ENCODE results near the gene VWC2. TPM values are rescaled to one million over a fixed set of nuclear protein-coding genes. Genes with fewer than 3 reads are reported as not detected.

VWC2 gene
- total and polyA plus RNA-seq, 3 experiments from 2014 or later: not detected

DNA sequence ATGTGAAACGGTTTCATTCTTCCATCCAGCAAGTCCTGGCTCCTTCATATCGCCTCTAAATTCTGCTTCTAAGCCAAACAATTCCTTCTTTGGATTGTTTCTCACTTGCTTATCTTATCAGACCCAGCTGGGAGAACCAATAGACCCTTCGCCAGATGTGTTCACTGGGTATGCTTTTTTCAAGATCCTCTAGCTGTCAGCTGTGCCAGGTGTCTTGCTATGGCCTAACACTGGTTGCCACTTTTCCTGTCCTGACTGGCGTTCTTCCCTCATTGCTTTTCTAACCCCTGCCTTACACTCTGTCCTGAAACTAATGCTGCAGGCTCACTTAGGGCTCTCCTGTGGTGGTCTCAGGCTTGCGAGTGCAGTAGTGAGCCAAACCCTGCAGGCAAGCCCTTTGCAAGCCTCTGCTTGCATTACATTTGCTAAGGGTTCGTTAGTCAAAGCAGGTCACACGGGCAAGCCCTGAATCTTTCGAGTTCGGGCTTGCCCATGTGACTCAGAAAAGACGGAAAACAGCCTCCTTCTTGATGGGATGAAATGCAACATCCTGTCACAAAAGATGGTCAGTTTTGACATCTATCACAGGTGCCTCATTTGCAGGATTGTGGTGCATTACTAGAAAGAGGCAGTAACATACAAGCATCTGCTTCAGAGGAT is 92.8 kb downstream of the VWC2 start:
- no peaks in the 10 kb centered on the region for H3K9me3 ChIP-seq (ENCODE audit: low read length)
- no peaks in the 10 kb centered on the region for H3K36me3 ChIP-seq (ENCODE audit: insufficient read depth, low read length)
- ChIA-PET CTCF (no interaction called here), POLR2A (no interaction called here)
- Mint-ChIP-seq H3K4me3 (no peak overlapping the region), H3K27ac (no peak overlapping the region), H3K4me1 (no peaks in the 10 kb centered on the region), H3K27me3 (peaks cover 1 to 4% of the 10 kb centered on the region in 2 donors), H3K36me3 (no peaks in the 10 kb centered on the region), H3K9me3 (peaks cover 0 to 4% (median 1%) of the 10 kb centered on the region in 5 donors)
- no peaks in the 10 kb centered on the region for H3K27me3 ChIP-seq (ENCODE audit: insufficient read depth, low read length, poor library complexity, severe bottlenecking)
- DNase-seq: no peak
- no peak overlapping the region for H3K4me3 ChIP-seq (ENCODE audit: low read length)
- no peaks in the 10 kb centered on the region for H3K4me1 ChIP-seq (ENCODE audit: insufficient read depth, low read length)
- H3K27ac ChIP-seq (ENCODE audit: low read depth, low read length): no peak overlapping the region

DNA sequence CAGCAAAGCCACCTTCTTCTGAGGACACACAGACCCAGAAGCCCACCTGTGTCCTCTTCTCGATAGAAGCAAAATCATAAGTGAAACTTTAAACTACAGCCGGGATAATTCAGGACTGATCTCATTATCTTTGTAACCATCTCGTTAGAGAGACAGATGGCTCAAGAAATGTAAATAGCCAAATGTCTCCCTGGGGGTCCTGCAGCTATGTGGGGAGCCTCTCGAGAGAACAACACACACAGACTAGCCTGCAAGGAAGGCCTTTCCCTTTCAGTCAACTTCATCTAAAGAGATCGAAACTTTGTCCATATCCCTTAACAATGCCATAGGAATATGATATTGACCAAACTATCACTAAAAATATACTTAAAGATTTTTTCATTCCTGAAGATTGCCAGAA is 93.5 kb downstream of the VWC2 start:
- no peak for DNase-seq
- Histone ChIP-seq H3K27me3 (ENCODE audit: insufficient read depth, low read length, poor library complexity, severe bottlenecking) (no peaks in the 10 kb centered on the region), H3K4me3 (ENCODE audit: low read length) (no peak overlapping the region), H3K4me1 (ENCODE audit: insufficient read depth, low read length) (no peaks in the 10 kb centered on the region), H3K36me3 (ENCODE audit: insufficient read depth, low read length) (no peaks in the 10 kb centered on the region), H3K27ac (ENCODE audit: low read depth, low read length) (no peak overlapping the region), H3K9me3 (ENCODE audit: low read length) (no peaks in the 10 kb centered on the region)
- H3K27me3 Mint-ChIP-seq: peaks cover 1 to 4% of the 10 kb centered on the region in 2 donors
- POLR2A ChIA-PET: no interaction called here
- peaks cover 0 to 4% (median 1%) of the 10 kb centered on the region in 5 donors for H3K9me3 Mint-ChIP-seq
- no peak overlapping the region for H3K27ac Mint-ChIP-seq
- H3K4me3 Mint-ChIP-seq: no peak overlapping the region
- H3K4me1 Mint-ChIP-seq: no peaks in the 10 kb centered on the region
- no peaks in the 10 kb centered on the region for H3K36me3 Mint-ChIP-seq
- CTCF ChIA-PET: no interaction called here

DNA sequence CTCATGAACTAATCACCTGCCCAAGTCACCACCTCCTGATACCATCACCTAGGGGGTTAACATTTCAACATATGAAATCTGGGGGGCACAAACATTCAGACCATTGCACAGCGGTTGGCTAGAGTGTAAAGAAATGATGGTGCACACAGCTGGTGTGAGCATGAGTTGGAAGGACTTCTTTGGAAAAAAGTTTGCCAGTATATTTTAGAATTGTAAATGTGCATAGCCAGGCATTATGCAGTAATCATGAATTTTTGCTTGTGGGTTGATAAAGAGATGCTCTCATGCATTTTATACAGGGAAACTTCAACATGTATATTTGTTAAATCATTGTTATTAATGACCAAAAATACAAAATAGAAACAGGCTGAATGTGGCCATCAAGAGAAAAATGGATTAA is 100.0 kb downstream of the VWC2 start:
- Mint-ChIP-seq H3K4me1 (no peaks in the 10 kb centered on the region), H3K27ac (no peak overlapping the region), H3K9me3 (peaks cover 0 to 2% (median 0%) of the 10 kb centered on the region in 5 donors)

DNA sequence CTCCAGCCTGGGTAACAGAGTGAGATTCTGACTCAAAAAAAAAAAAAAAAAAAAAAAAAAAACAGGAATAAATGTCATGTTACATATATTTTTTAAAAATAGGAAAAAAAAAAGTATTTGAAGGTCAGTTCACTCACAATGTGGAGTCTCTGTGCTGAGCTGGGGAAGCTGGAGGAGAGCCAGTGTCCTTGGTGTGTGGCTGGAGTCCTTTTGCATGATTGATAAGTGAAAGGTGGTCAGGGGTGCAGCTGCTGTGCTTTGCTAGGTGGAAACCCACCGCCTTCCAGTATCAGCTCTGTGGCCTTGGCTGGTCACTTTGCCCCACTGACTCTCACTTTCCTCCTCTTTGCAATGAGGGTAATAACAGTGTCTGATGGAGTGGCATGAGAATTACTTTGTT is 101.9 kb downstream of the VWC2 start:
- ChIA-PET CTCF (no interaction called here), POLR2A (no interaction called here)
- Mint-ChIP-seq H3K36me3 (no peaks in the 10 kb centered on the region), H3K4me1 (no peaks in the 10 kb centered on the region), H3K9me3 (no peaks in the 10 kb centered on the region), H3K27me3 (no peaks in the 10 kb centered on the region), H3K4me3 (no peak overlapping the region), H3K27ac (no peak overlapping the region)
- no peaks in the 10 kb centered on the region for H3K27me3 ChIP-seq (ENCODE audit: insufficient read depth, low read length, poor library complexity, severe bottlenecking)
- no peak overlapping the region for H3K4me3 ChIP-seq (ENCODE audit: low read length)
- no peak for DNase-seq
- no peak overlapping the region for H3K27ac ChIP-seq (ENCODE audit: low read depth, low read length)
- H3K4me1 ChIP-seq (ENCODE audit: insufficient read depth, low read length): no peaks in the 10 kb centered on the region
- no peaks in the 10 kb centered on the region for H3K36me3 ChIP-seq (ENCODE audit: insufficient read depth, low read length)
- no peaks in the 10 kb centered on the region for H3K9me3 ChIP-seq (ENCODE audit: low read length)

More for the DNA sequence above, 100.0 kb downstream of the VWC2 start:
- Histone ChIP-seq H3K4me1 (ENCODE audit: insufficient read depth, low read length) (no peaks in the 10 kb centered on the region), H3K9me3 (ENCODE audit: low read length) (no peaks in the 10 kb centered on the region), H3K4me3 (ENCODE audit: low read length) (no peak overlapping the region), H3K36me3 (ENCODE audit: insufficient read depth, low read length) (no peaks in the 10 kb centered on the region), H3K27me3 (ENCODE audit: insufficient read depth, low read length, poor library complexity, severe bottlenecking) (no peaks in the 10 kb centered on the region), H3K27ac (ENCODE audit: low read depth, low read length) (no peak overlapping the region)
- no peak for DNase-seq
- peaks cover 0 to 4% of the 10 kb centered on the region in 2 donors for H3K27me3 Mint-ChIP-seq
- CTCF ChIA-PET: no interaction called here
- H3K4me3 Mint-ChIP-seq: no peak overlapping the region
- POLR2A ChIA-PET: no interaction called here
- no peaks in the 10 kb centered on the region for H3K36me3 Mint-ChIP-seq

DNA sequence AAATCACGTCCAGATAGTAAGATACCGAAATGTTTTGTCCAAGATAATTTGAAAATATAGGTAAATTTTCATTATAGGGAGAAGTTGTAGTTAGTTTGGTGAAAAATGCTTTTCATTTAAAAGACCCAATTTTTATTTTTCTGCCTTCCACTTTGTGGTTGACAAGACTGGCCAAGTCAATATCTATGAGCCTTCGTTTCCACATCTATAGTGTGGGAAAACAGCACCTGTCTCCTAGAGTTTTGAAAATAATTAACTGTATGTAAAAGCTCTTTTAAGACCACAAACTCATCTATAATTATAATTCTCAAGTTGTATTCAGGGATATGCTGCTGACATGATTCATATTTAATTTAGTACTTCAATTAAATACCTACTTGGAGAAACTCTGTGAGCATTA is 102.8 kb downstream of the VWC2 start:
- H3K9me3 Mint-ChIP-seq: no peaks in the 10 kb centered on the region
- Histone ChIP-seq H3K27ac (ENCODE audit: low read depth, low read length) (no peak overlapping the region), H3K4me3 (ENCODE audit: low read length) (no peak overlapping the region), H3K27me3 (ENCODE audit: insufficient read depth, low read length, poor library complexity, severe bottlenecking) (no peaks in the 10 kb centered on the region), H3K36me3 (ENCODE audit: insufficient read depth, low read length) (no peaks in the 10 kb centered on the region), H3K9me3 (ENCODE audit: low read length) (no peaks in the 10 kb centered on the region), H3K4me1 (ENCODE audit: insufficient read depth, low read length) (no peaks in the 10 kb centered on the region)
- no peak overlapping the region for H3K27ac Mint-ChIP-seq
- H3K4me1 Mint-ChIP-seq: no peaks in the 10 kb centered on the region
- no peaks in the 10 kb centered on the region for H3K36me3 Mint-ChIP-seq
- ChIA-PET CTCF (no interaction called here), POLR2A (no interaction called here)
- DNase-seq: no peak
- no peak overlapping the region for H3K4me3 Mint-ChIP-seq
- peaks cover 0 to 4% of the 10 kb centered on the region in 2 donors for H3K27me3 Mint-ChIP-seq

DNA sequence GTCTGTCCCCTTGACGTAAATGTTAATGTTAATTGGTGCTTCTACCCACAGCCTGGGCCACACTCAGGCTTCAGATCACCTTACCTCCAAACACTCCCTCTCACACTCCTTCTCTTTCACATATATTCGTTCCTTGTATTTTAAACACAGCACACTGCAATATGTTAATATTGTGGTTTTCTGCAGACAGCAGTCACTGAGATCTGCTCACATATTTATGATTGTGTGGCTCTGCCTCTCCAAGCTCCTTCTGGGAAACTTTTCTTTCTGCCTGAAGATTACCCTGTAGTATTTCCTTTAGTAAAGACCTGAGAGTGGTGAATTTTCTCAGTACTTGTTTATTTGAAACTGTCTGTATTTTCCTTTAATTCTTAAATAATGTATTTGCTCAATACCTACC is 104.7 kb downstream of the VWC2 start:
- Mint-ChIP-seq H3K4me3 (no peak overlapping the region), H3K27me3 (peaks cover 2 to 7% of the 10 kb centered on the region in 2 donors), H3K9me3 (peaks cover 0 to 4% (median 0%) of the 10 kb centered on the region in 5 donors), H3K4me1 (no peaks in the 10 kb centered on the region), H3K36me3 (no peaks in the 10 kb centered on the region), H3K27ac (no peak overlapping the region)
- H3K27ac ChIP-seq (ENCODE audit: low read depth, low read length): no peak overlapping the region
- H3K27me3 ChIP-seq (ENCODE audit: insufficient read depth, low read length, poor library complexity, severe bottlenecking): no peaks in the 10 kb centered on the region
- DNase-seq: no peak
- H3K9me3 ChIP-seq (ENCODE audit: low read length): no peaks in the 10 kb centered on the region
- no peaks in the 10 kb centered on the region for H3K4me1 ChIP-seq (ENCODE audit: insufficient read depth, low read length)
- POLR2A ChIA-PET: no interaction called here
- CTCF ChIA-PET: no interaction called here
- H3K36me3 ChIP-seq (ENCODE audit: insufficient read depth, low read length): no peaks in the 10 kb centered on the region
- no peak overlapping the region for H3K4me3 ChIP-seq (ENCODE audit: low read length)

DNA sequence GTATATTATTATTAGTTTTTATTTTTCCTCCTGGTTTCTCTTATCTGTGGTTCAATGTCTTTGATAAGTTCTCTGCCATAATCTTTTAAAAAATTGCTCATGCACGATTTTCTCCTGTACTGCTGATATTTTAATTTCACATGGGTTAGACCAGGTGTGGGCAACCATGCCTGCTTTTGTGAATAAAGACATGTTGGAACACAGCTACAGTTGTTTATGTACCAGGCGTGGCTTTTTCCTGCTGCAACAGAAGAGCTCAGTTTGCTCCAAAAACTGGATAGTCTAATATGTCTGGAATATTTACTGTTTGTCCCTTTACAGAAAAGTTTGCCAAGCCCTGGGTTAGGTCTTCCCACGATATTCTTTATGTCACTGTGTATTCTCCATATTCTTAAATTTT is 105.2 kb downstream of the VWC2 start:
- H3K36me3 ChIP-seq (ENCODE audit: insufficient read depth, low read length): no peaks in the 10 kb centered on the region
- Mint-ChIP-seq H3K4me1 (no peaks in the 10 kb centered on the region), H3K27me3 (peaks cover 5 to 7% of the 10 kb centered on the region in 2 donors), H3K9me3 (peaks cover 0 to 4% (median 0%) of the 10 kb centered on the region in 5 donors), H3K27ac (no peak overlapping the region), H3K36me3 (no peaks in the 10 kb centered on the region), H3K4me3 (no peak overlapping the region)
- no peaks in the 10 kb centered on the region for H3K9me3 ChIP-seq (ENCODE audit: low read length)
- no peak overlapping the region for H3K4me3 ChIP-seq (ENCODE audit: low read length)
- DNase-seq: no peak
- no peaks in the 10 kb centered on the region for H3K4me1 ChIP-seq (ENCODE audit: insufficient read depth, low read length)
- ChIA-PET POLR2A (no interaction called here), CTCF (no interaction called here)
- H3K27me3 ChIP-seq (ENCODE audit: insufficient read depth, low read length, poor library complexity, severe bottlenecking): no peaks in the 10 kb centered on the region
- H3K27ac ChIP-seq (ENCODE audit: low read depth, low read length): no peak overlapping the region

DNA sequence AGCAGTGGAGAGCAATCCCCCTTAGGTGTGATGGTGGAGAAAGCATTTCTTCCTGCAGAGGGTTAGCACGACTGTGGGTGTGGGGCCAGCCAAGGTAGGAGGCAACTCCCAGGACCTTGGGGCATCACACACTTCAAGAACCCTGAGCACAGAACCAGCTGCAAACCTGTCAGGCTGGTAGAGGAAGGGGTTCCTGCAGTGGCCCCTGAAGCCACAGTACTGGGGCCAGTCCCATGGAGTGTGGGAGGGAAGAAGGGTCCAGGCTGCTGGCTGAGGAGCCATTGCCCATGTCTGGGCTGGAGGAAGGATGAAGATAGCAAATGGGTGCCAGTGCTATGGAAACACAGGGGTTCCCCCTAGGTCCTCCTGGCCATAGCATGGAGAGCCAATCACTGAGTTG is 110.5 kb downstream of the VWC2 start:
- peaks cover 0 to 6% (median 3%) of the 10 kb centered on the region in 5 donors for H3K9me3 Mint-ChIP-seq
- Histone ChIP-seq H3K36me3 (ENCODE audit: insufficient read depth, low read length) (no peaks in the 10 kb centered on the region), H3K4me3 (ENCODE audit: low read length) (no peak overlapping the region), H3K27me3 (ENCODE audit: insufficient read depth, low read length, poor library complexity, severe bottlenecking) (no peaks in the 10 kb centered on the region), H3K27ac (ENCODE audit: low read depth, low read length) (no peak overlapping the region), H3K9me3 (ENCODE audit: low read length) (no peaks in the 10 kb centered on the region), H3K4me1 (ENCODE audit: insufficient read depth, low read length) (no peaks in the 10 kb centered on the region)
- peaks cover 5 to 7% of the 10 kb centered on the region in 2 donors for H3K27me3 Mint-ChIP-seq
- ChIA-PET CTCF (no interaction called here), POLR2A (no interaction called here)
- no peak overlapping the region for H3K27ac Mint-ChIP-seq
- H3K4me1 Mint-ChIP-seq: no peaks in the 10 kb centered on the region
- no peak for DNase-seq
- no peaks in the 10 kb centered on the region for H3K36me3 Mint-ChIP-seq
- no peak overlapping the region for H3K4me3 Mint-ChIP-seq

Measured in CD8-positive, alpha-beta memory T cell (primary cell).